MG63 (cell line): ENCODE data around the gene KRTAP9-7. TPM values are rescaled to one million over a fixed set of nuclear protein-coding genes. Genes with fewer than 3 reads are reported as not detected.
"Not testable (repeated sequence)": the region's sequence is repeated elsewhere in the genome, so short reads cannot be mapped to it uniquely, and the experiment has no call there.

Source experiments
- DNase-seq: peaks from one replicate; pipeline ENCODE4 v3.0.0-alpha.2; 2020
- H3K27me3 ChIP-seq: fragments of 250-450 bp; sonication (Bioruptor Pico); 2 replicates; pipeline ENCODE4 v1.5.1; 2020; ENCODE audit warnings: mild to moderate bottlenecking, moderate library complexity
- H3K36me3 ChIP-seq: fragments of 250-450 bp; sonication (Bioruptor Pico); 2 replicates; pipeline ENCODE4 v1.5.1; 2020; ENCODE audit warnings: mild to moderate bottlenecking, moderate library complexity
- H3K4me3 ChIP-seq: fragments of 250-450 bp; sonication (Bioruptor Pico); 2 replicates; pipeline ENCODE4 v1.5.1; 2020; ENCODE audit warnings: mild to moderate bottlenecking, moderate library complexity
- H3K9me3 ChIP-seq: fragments of 250-450 bp; sonication (Bioruptor Pico); 2 replicates; pipeline ENCODE4 v1.5.1; 2020; ENCODE audit warnings: mild to moderate bottlenecking, moderate library complexity
- total RNA-seq: library from RNA; depleted of rRNA; stranded (reverse); fragments of >200 nt; shearing (Covaris generic); gene quantifications from 2 replicates; pipeline ENCODE4 v1.2.3, GENCODE V29; 2014; ENCODE audit warnings: low replicate concordance

KRTAP9-7 gene
- total RNA-seq, 1 experiment from 2014 or later = not detected

GRCh38 chr17:41263212-41263611, 12.3 kb upstream of the KRTAP9-7 start:
- no peak for DNase-seq
- no peaks in the 10 kb centered on the region for H3K9me3 ChIP-seq
- no peak overlapping the region for H3K4me3 ChIP-seq
- no peaks in the 10 kb centered on the region for H3K36me3 ChIP-seq
- H3K27me3 ChIP-seq = no peaks in the 10 kb centered on the region

GRCh38 chr17:41264599-41264998, 10.9 kb upstream of the KRTAP9-7 start:
- Histone ChIP-seq H3K27me3 (no peaks in the 10 kb centered on the region), H3K9me3 (no peaks in the 10 kb centered on the region), H3K36me3 (no peaks in the 10 kb centered on the region), H3K4me3 (no peak overlapping the region)
- no peak for DNase-seq

- Histone ChIP-seq H3K27me3 (no peaks in the 10 kb centered on the region), H3K9me3 (no peaks in the 10 kb centered on the region), H3K36me3 (no peaks in the 10 kb centered on the region), H3K4me3 (no peak within 1 kb of the TSS)
- no peak for DNase-seq
Observed at GRCh38 chr17:41265078-41265477, 10.4 kb upstream of the KRTAP9-7 start, which contains the start of gene KRTAP9-6. KRTAP9-6 (plus strand) TSS chr17:41265378; CDS start chr17:41265378, 0 bp downstream.

- no peaks in the 10 kb centered on the region for H3K27me3 ChIP-seq
Observed at GRCh38 chr17:41267711-41268110, 7.8 kb upstream of the KRTAP9-7 start.

GRCh38 chr17:41271323-41271722, 4.2 kb upstream of the KRTAP9-7 start:
- not testable (repeated sequence) for DNase-seq, H3K27me3 ChIP-seq, H3K36me3 ChIP-seq, H3K4me3 ChIP-seq, H3K9me3 ChIP-seq

More at GRCh38 chr17:41267711-41268110, 7.8 kb upstream of the KRTAP9-7 start:
- Histone ChIP-seq H3K9me3 (no peaks in the 10 kb centered on the region), H3K4me3 (no peak overlapping the region), H3K36me3 (no peaks in the 10 kb centered on the region)
- DNase-seq = no peak

GRCh38 chr17:41271858-41272257, 3.6 kb upstream of the KRTAP9-7 start:
- H3K9me3 ChIP-seq = no peaks in the 10 kb centered on the region
- no peaks in the 10 kb centered on the region for H3K36me3 ChIP-seq
- no peak overlapping the region for H3K4me3 ChIP-seq
- no peak for DNase-seq
- H3K27me3 ChIP-seq = no peaks in the 10 kb centered on the region

- no peak overlapping the region for H3K4me3 ChIP-seq
- H3K36me3 ChIP-seq = no peaks in the 10 kb centered on the region
- H3K27me3 ChIP-seq = no peaks in the 10 kb centered on the region
- DNase-seq = no peak
- no peaks in the 10 kb centered on the region for H3K9me3 ChIP-seq
Observed at GRCh38 chr17:41278176-41278955, 2.9 kb downstream of the KRTAP9-7 start.

GRCh38 chr17:41284043-41284442, 8.5 kb downstream of the KRTAP9-7 start:
- Histone ChIP-seq H3K4me3 (no peak overlapping the region), H3K9me3 (no peaks in the 10 kb centered on the region), H3K36me3 (no peaks in the 10 kb centered on the region), H3K27me3 (no peaks in the 10 kb centered on the region)
- DNase-seq = no peak

- no peaks in the 10 kb centered on the region for H3K9me3 ChIP-seq
- DNase-seq = no peak
- no peak overlapping the region for H3K4me3 ChIP-seq
- H3K27me3 ChIP-seq = no peaks in the 10 kb centered on the region
- no peaks in the 10 kb centered on the region for H3K36me3 ChIP-seq
Observed at GRCh38 chr17:41284546-41284945, 9.0 kb downstream of the KRTAP9-7 start.

- no peak for DNase-seq
- Histone ChIP-seq H3K4me3 (no peak overlapping the region), H3K27me3 (no peaks in the 10 kb centered on the region), H3K9me3 (no peaks in the 10 kb centered on the region), H3K36me3 (no peaks in the 10 kb centered on the region)
Observed at GRCh38 chr17:41287050-41287449, 11.6 kb downstream of the KRTAP9-7 start.

- H3K4me3 ChIP-seq = no peak overlapping the region
- no peaks in the 10 kb centered on the region for H3K27me3 ChIP-seq
- H3K36me3 ChIP-seq = no peaks in the 10 kb centered on the region
- DNase-seq = no peak
- H3K9me3 ChIP-seq = no peaks in the 10 kb centered on the region
Observed at GRCh38 chr17:41294016-41294415, 18.5 kb downstream of the KRTAP9-7 start.

- Histone ChIP-seq H3K36me3 (no peaks in the 10 kb centered on the region), H3K4me3 (no peak overlapping the region), H3K9me3 (peaks cover 3% of the 10 kb centered on the region; the same call in 1 of the 2 replicates), H3K27me3 (no peaks in the 10 kb centered on the region)
- no peak for DNase-seq
Observed at GRCh38 chr17:41296846-41297245, 21.3 kb downstream of the KRTAP9-7 start.

GRCh38 chr17:41298458-41299135, 23.1 kb downstream of the KRTAP9-7 start:
- no peaks in the 10 kb centered on the region for H3K36me3 ChIP-seq
- H3K4me3 ChIP-seq = no peak overlapping the region
- DNase-seq = no peak
- no peaks in the 10 kb centered on the region for H3K27me3 ChIP-seq
- H3K9me3 ChIP-seq = peaks cover 5% of the 10 kb centered on the region; the same call in 1 of the 2 replicates

- no peaks in the 10 kb centered on the region for H3K36me3 ChIP-seq
- no peak for DNase-seq
Observed at GRCh38 chr17:41301204-41301790, 25.8 kb downstream of the KRTAP9-7 start.

GRCh38 chr17:41301916-41302901, 26.7 kb downstream of the KRTAP9-7 start, which contains the start of gene KRTAP29-1:
KRTAP29-1 (minus strand) TSS chr17:41302851; CDS start chr17:41302851, 0 bp downstream.
- no peak for DNase-seq
- Histone ChIP-seq H3K27me3 (no peaks in the 10 kb centered on the region), H3K4me3 (no peak within 1 kb of the TSS), H3K9me3 (peaks cover 5% of the 10 kb centered on the region; the same call in 1 of the 2 replicates), H3K36me3 (no peaks in the 10 kb centered on the region)

More at GRCh38 chr17:41301204-41301790, 25.8 kb downstream of the KRTAP9-7 start:
- H3K27me3 ChIP-seq = no peaks in the 10 kb centered on the region
- H3K9me3 ChIP-seq = peaks cover 5% of the 10 kb centered on the region; the same call in 1 of the 2 replicates
- H3K4me3 ChIP-seq = no peak overlapping the region

GRCh38 chr17:41302981-41303380, 27.5 kb downstream of the KRTAP9-7 start:
- Histone ChIP-seq H3K36me3 (no peaks in the 10 kb centered on the region), H3K9me3 (peaks cover 5% of the 10 kb centered on the region; the same call in 1 of the 2 replicates), H3K4me3 (no peak overlapping the region), H3K27me3 (no peaks in the 10 kb centered on the region)
- DNase-seq = no peak
